ENCODE results near the gene PCMT1. TPM values are rescaled to one million over a fixed set of nuclear protein-coding genes. Genes with fewer than 3 reads are reported as not detected.

Gene PCMT1
- total and polyA plus RNA-seq, 2 of the 8 experiments (the other 6 are each of a cell fraction or from before 2014, with no cell fraction given): 84.3 to 91.3 TPM

GRCh38 chr6:149859368-149859767 is 109.8 kb downstream of the PCMT1 start:
- FAIRE-seq: no peak
- no peak overlapping the region for H2BK20ac ChIP-seq (ENCODE audit: low read length)
- TF ChIP-seq SAP30 (IDR thresholded peaks at IDR 0.05; ENCODE audit: insufficient read depth, insufficient replicate concordance, low read length) (no peak), BACH1 (IDR thresholded peaks at IDR 0.05; ENCODE audit: low read length) (no peak), SIRT6 (IDR thresholded peaks at IDR 0.05; ENCODE audit: low read length) (no peak), ASH2L (IDR thresholded peaks at IDR 0.05; ENCODE audit: low read length) (no peak), SP1 (IDR thresholded peaks at IDR 0.05; ENCODE audit: low read depth, low read length) (no peak), KDM4A (IDR thresholded peaks at IDR 0.05; ENCODE audit: low read depth, low read length, severe bottlenecking) (no peak), POLR2A (IDR thresholded peaks at IDR 0.05; ENCODE audit: control extremely low read depth in 1 of 2, low read depth in 2 of 2, low read length in 2 of 2) (no peak), NANOG (IDR thresholded peaks at IDR 0.05; ENCODE audit: insufficient read depth, low read depth, low read length, poor library complexity, severe bottlenecking) (no peak), SRF (IDR thresholded peaks at IDR 0.05; ENCODE audit: low read depth, low read length) (no peak), TBP (IDR thresholded peaks at IDR 0.05; ENCODE audit: low read depth, low read length) (no peak), MAFK (IDR thresholded peaks at IDR 0.05; ENCODE audit: low read depth, low read length) (no peak), SIX5 (IDR thresholded peaks at IDR 0.05; ENCODE audit: low read depth, low read length) (no peak)

More at GRCh38 chr6:149859368-149859767, 109.8 kb downstream of the PCMT1 start:
- H3K27ac ChIP-seq (ENCODE audit: low read depth, low read length): no peak overlapping the region
- H4K8ac ChIP-seq (ENCODE audit: extremely low read depth, insufficient read depth, low read length): no peak overlapping the region
- no peak overlapping the region for H4K5ac ChIP-seq (ENCODE audit: insufficient read length, low read depth, low read length)
- H2AFZ ChIP-seq (ENCODE audit: low read length): no peak overlapping the region
- ChIA-PET POLR2A (ENCODE audit: partially characterized antibody) (no interaction called here), CTCF (ENCODE audit: partially characterized antibody) (interaction anchor here (0.6 to 1.8 kb wide), 5 partner anchors 14 to 123 kb away, joined by 3 to 5 read pairs (median 4); no protein-coding TSS in a partner anchor)
- no peak overlapping the region for H2BK12ac ChIP-seq (ENCODE audit: low read depth, low read length)
- H2AK5ac ChIP-seq (ENCODE audit: low read depth, low read length): no peak overlapping the region
- DNase-seq (ENCODE audit: low read depth in 1 of 2, low spot score in 2 of 2): no peak
- H3K27me3 ChIP-seq (replicated peaks in 1 of 4; ENCODE audit: control insufficient read depth in 3 of 4, extremely low read depth in 1 of 4, insufficient read depth in 3 of 4, low read length in 3 of 4): peaks cover 0 to 13% (median 5%) of the 10 kb centered on the region in 4 experiments; a peak in 5 of 7 replicates
- no peak overlapping the region for H3K23ac ChIP-seq (ENCODE audit: insufficient read length)
- H3K4ac ChIP-seq (replicated peaks; ENCODE audit: insufficient read length, low read depth, low read length): no peak overlapping the region
- peaks cover 4 to 23% (median 9%) of the 10 kb centered on the region in 4 experiments; a peak in 6 of 7 replicates for H3K4me1 ChIP-seq (replicated peaks in 1 of 4; ENCODE audit: control insufficient read depth in 3 of 4, insufficient read depth in 4 of 4, low read length in 3 of 4)
- 82% methylated on average over 7 of the region's 7 CpGs; no CpG with 5 or more reads in 1 of the 2 experiments for WGBS, 2 experiments (ENCODE audit: extremely low coverage in 1 of 2, insufficient coverage in 1 of 2, insufficient read length in 1 of 2, insufficient replicate concordance in 2 of 2, low coverage in 1 of 2, low lambda C conversion rate in 2 of 2, missing lambda C conversion rate in 1 of 2)
- H3K4me3 ChIP-seq (ENCODE audit: extremely low read depth in 1 of 4, insufficient read depth in 2 of 4, low read depth in 3 of 4, low read length in 4 of 4): no peak overlapping the region
- no peaks in the 10 kb centered on the region for H3K36me3 ChIP-seq (ENCODE audit: control insufficient read depth in 2 of 4, insufficient read depth in 4 of 4, low read length in 3 of 4)
- no peak overlapping the region for H2BK120ac ChIP-seq (replicated peaks; ENCODE audit: low read depth, low read length)
- H4K20me1 ChIP-seq (replicated peaks in 1 of 2; ENCODE audit: control insufficient read depth in 1 of 2, insufficient read depth in 2 of 2, low read length in 2 of 2): peaks cover 4 to 13% of the 10 kb centered on the region in 2 experiments
- no peak overlapping the region for H3K14ac ChIP-seq (ENCODE audit: insufficient read length)
- H3K9me3 ChIP-seq (ENCODE audit: insufficient read depth in 2 of 2, low read depth in 1 of 2, low read length in 1 of 2): no peaks in the 10 kb centered on the region
- H3K56ac ChIP-seq (replicated peaks; ENCODE audit: insufficient read length, low read depth, low read length): no peak overlapping the region
- no peak overlapping the region for H3K18ac ChIP-seq (ENCODE audit: extremely low read depth, low read length)
- peaks cover 6% of the 10 kb centered on the region; the same call in 1 of the 2 replicates for H3K79me1 ChIP-seq (ENCODE audit: low read depth, low read length)
- no peak overlapping the region for H2BK5ac ChIP-seq (ENCODE audit: low read depth, low read length)
- H3K4me2 ChIP-seq (ENCODE audit: insufficient read depth in 1 of 2, low read depth in 2 of 2, low read length in 2 of 2): no peak overlapping the region
- H3K23me2 ChIP-seq (ENCODE audit: low read depth, low read length): peaks cover 10% of the 10 kb centered on the region; the same call in 1 of the 2 replicates
- H4K91ac ChIP-seq (replicated peaks; ENCODE audit: insufficient read length, low read length): no peak overlapping the region
- H3K79me2 ChIP-seq (ENCODE audit: control insufficient read depth in 1 of 2, insufficient read depth in 2 of 2, low read length in 2 of 2): peaks cover 0 to 10% of the 10 kb centered on the region in 2 experiments; a peak in 2 of 4 replicates
- no peak overlapping the region for H3K9ac ChIP-seq (replicated peaks in 1 of 4; ENCODE audit: extremely low read depth in 1 of 4, low read depth in 3 of 4, low read length in 3 of 4)
- no peak overlapping the region for H2BK15ac ChIP-seq (ENCODE audit: low read length)

Measured in H1 (cell line).